ENCODE results near the gene PTGES. TPM values are rescaled to one million over a fixed set of nuclear protein-coding genes. Genes with fewer than 3 reads are reported as not detected.

PTGES gene
- total RNA-seq, 1 experiment from 2014 or later = 2.5 TPM

- ChIA-PET POLR2A (no interaction called here), CTCF (interaction anchor here (1.0 to 2.4 kb wide), 2 partner anchors 12 to 17 kb away, joined by 6 to 12 read pairs; no protein-coding TSS in a partner anchor)
- Mint-ChIP-seq H3K27ac (no peak overlapping the region), H3K9me3 (no peaks in the 10 kb centered on the region), H3K4me1 (peaks cover 12% of the 10 kb centered on the region), H3K36me3 (no peaks in the 10 kb centered on the region), H3K4me3 (no peak overlapping the region), H3K27me3 (ENCODE audit: low read depth) (no peaks in the 10 kb centered on the region)
- DNase-seq (ENCODE audit: low spot score) (no peak), ATAC-seq (no peak)
- no peak for TF ChIP-seq CTCF (IDR thresholded peaks at IDR 0.05)
These were observed 43.2 kb downstream of the PTGES start for GRCh38 chr9:129709438-129710168.

GRCh38 chr9:129708793-129709192 is 44.0 kb downstream of the PTGES start:
- TF ChIP-seq USF2 (CRISPR knock-in tag; IDR thresholded peaks at IDR 0.05) (no peak), IRF1 (CRISPR knock-in tag; IDR thresholded peaks at IDR 0.05) (no peak), JUN (CRISPR knock-in tag; IDR thresholded peaks at IDR 0.05) (no peak), NR1H2 (CRISPR knock-in tag; IDR thresholded peaks at IDR 0.05) (no peak), E2F5 (CRISPR knock-in tag; IDR thresholded peaks at IDR 0.05) (no peak), CREB1 (CRISPR knock-in tag; IDR thresholded peaks at IDR 0.05) (no peak), ATF3 (CRISPR knock-in tag; conservative IDR thresholded peaks at IDR 0.05) (no peak), USF1 (CRISPR knock-in tag; IDR thresholded peaks at IDR 0.05) (no peak), KAT7 (CRISPR knock-in tag; IDR thresholded peaks at IDR 0.05; ENCODE audit: borderline replicate concordance) (no peak), JAZF1 (CRISPR knock-in tag; IDR thresholded peaks at IDR 0.05) (no peak), ZNF232 (CRISPR knock-in tag; IDR thresholded peaks at IDR 0.05) (no peak), TEAD1 (CRISPR knock-in tag; IDR thresholded peaks at IDR 0.05) (no peak), ESRRA (CRISPR knock-in tag; IDR thresholded peaks at IDR 0.05; ENCODE audit: borderline replicate concordance) (no peak), TCF7 (CRISPR knock-in tag; IDR thresholded peaks at IDR 0.05; ENCODE audit: low read depth) (no peak), ZSCAN18 (CRISPR knock-in tag; IDR thresholded peaks at IDR 0.05) (no peak), ZNF532 (CRISPR knock-in tag; IDR thresholded peaks at IDR 0.05; ENCODE audit: borderline replicate concordance) (no peak), SMAD4 (CRISPR knock-in tag; IDR thresholded peaks at IDR 0.05) (no peak), E2F1 (CRISPR knock-in tag; IDR thresholded peaks at IDR 0.05) (no peak), NR2C2 (CRISPR knock-in tag; IDR thresholded peaks at IDR 0.05) (no peak), NFYB (CRISPR knock-in tag; conservative IDR thresholded peaks at IDR 0.05; ENCODE audit: low read depth) (no peak)
- ATAC-seq (no peak), DNase-seq (ENCODE audit: low spot score) (no peak)
- H3K36me3 Mint-ChIP-seq = no peaks in the 10 kb centered on the region
- no peak overlapping the region for H3K4me3 Mint-ChIP-seq
- ChIA-PET CTCF (interaction anchor here (1.0 to 2.4 kb wide), 2 partner anchors 12 to 18 kb away, joined by 3 to 12 read pairs; no protein-coding TSS in a partner anchor), POLR2A (no interaction called here)
- no peaks in the 10 kb centered on the region for H3K9me3 Mint-ChIP-seq
- H3K4me1 Mint-ChIP-seq = peaks cover 12% of the 10 kb centered on the region
- H3K27ac Mint-ChIP-seq = no peak overlapping the region
- H3K27me3 Mint-ChIP-seq (ENCODE audit: low read depth) = no peaks in the 10 kb centered on the region
